CD4-positive, alpha-beta memory T cell (primary cell): ENCODE measurements around the gene SMARCE1. TPM values are rescaled to one million over a fixed set of nuclear protein-coding genes. Genes with fewer than 3 reads are reported as not detected.

Source experiments
- CTCF ChIA-PET: fragments of 350-600 bp; sonication (Branson Sonifier 250); formaldehyde crosslinking; loops from one replicate; lab custom pipeline; 2021; ENCODE audit warnings: inconsistent platforms; ENCODE audit not compliant: partially characterized antibody; lab: Charles Lee
- POLR2A ChIA-PET: fragments of 350-600 bp; sonication (Branson Sonifier 250); formaldehyde crosslinking; loops from one replicate; lab custom pipeline; 2021; ENCODE audit not compliant: partially characterized antibody; lab: Charles Lee
- DNase-seq, 5 donors: peaks; one replicate each; pipeline versions ENCODE4 v3.0.0 to v3.0.0-alpha.2; 2020 to 2022; ENCODE audit warnings: mixed read lengths in 1 of 5
- H3K27ac ChIP-seq: one replicate; pipeline ENCODE4 v1.7.0; 2013; ENCODE audit warnings: low read depth, low read length
- H3K27me3 ChIP-seq: 2 replicates; pipeline ENCODE4 v1.7.0; 2013; ENCODE audit warnings: mild to moderate bottlenecking, low read length, moderate library complexity; ENCODE audit not compliant: insufficient read depth
- H3K36me3 ChIP-seq: 2 replicates; pipeline ENCODE4 v1.7.0; 2013; ENCODE audit warnings: mild to moderate bottlenecking, low read length, moderate library complexity; ENCODE audit not compliant: insufficient read depth
- H3K4me1 ChIP-seq: 2 replicates; pipeline ENCODE4 v1.7.0; 2013; ENCODE audit warnings: mild to moderate bottlenecking, low read length, moderate library complexity; ENCODE audit not compliant: insufficient read depth
- H3K4me3 ChIP-seq, 2 donors: one replicate each; pipeline ENCODE4 v1.7.0; 2013; ENCODE audit warnings: low read length in 2 of 2, mild to moderate bottlenecking in 1 of 2
- H3K9me3 ChIP-seq, 2 donors: one replicate each; pipeline ENCODE4 v1.7.0; 2013; ENCODE audit warnings: low read length in 2 of 2, control low read depth in 1 of 2; ENCODE audit not compliant: control insufficient read depth in 1 of 2
- H3K27ac Mint-ChIP-seq, 7 donors: one replicate each; pipeline ENCODE4 v1.8.0; 2020 to 2021; ENCODE audit warnings: mixed read lengths in 7 of 7, mild to moderate bottlenecking in 6 of 7, inconsistent platforms in 3 of 7, moderate library complexity in 3 of 7
- H3K27me3 Mint-ChIP-seq, 2 donors: one replicate each; pipeline ENCODE4 v1.8.0; 2020 to 2021; ENCODE audit warnings: mixed read lengths in 2 of 2
- H3K36me3 Mint-ChIP-seq, 2 donors: one replicate each; pipeline ENCODE4 v1.8.0; 2020 to 2021; ENCODE audit warnings: mixed read lengths in 2 of 2, inconsistent platforms in 1 of 2, mild to moderate bottlenecking in 1 of 2
- H3K4me1 Mint-ChIP-seq, 4 donors: one replicate each; pipeline ENCODE4 v1.8.0; 2020 to 2021; ENCODE audit warnings: mixed read lengths in 4 of 4, mild to moderate bottlenecking in 1 of 4
- H3K4me3 Mint-ChIP-seq, 8 donors: one replicate each; pipeline ENCODE4 v1.8.0; 2020 to 2021; ENCODE audit warnings: mixed read lengths in 8 of 8, mild to moderate bottlenecking in 7 of 8, moderate library complexity in 6 of 8, inconsistent platforms in 3 of 8
- H3K9me3 Mint-ChIP-seq, 8 donors: one replicate each; pipeline ENCODE4 v1.8.0; 2020 to 2021; ENCODE audit warnings: mixed read lengths in 8 of 8, mild to moderate bottlenecking in 5 of 8, inconsistent platforms in 3 of 8, moderate library complexity in 1 of 8
- intact Hi-C: fragments of 100-400 bp; cut with micrococcal nuclease; formaldehyde crosslinking; loops from one replicate; pipeline ENCODE4 v1.15.1; 2023
- polyA plus RNA-seq, 2 donors: library from polyadenylated mRNA; unstranded; fragments of 300-500 nt; fragmentation: Illumina TruSeq; gene quantifications; one replicate each; pipeline ENCODE4 v1.2.3, GENCODE V29; 2021
- total RNA-seq, 2 experiments: library from RNA; stranded (reverse); gene quantifications; one replicate each; pipeline ENCODE4 v1.2.3, GENCODE V29; 2021

SMARCE1 gene
- total and polyA plus RNA-seq, 4 experiments from 2014 or later: 87.6 to 197 (median 119) TPM

DNA sequence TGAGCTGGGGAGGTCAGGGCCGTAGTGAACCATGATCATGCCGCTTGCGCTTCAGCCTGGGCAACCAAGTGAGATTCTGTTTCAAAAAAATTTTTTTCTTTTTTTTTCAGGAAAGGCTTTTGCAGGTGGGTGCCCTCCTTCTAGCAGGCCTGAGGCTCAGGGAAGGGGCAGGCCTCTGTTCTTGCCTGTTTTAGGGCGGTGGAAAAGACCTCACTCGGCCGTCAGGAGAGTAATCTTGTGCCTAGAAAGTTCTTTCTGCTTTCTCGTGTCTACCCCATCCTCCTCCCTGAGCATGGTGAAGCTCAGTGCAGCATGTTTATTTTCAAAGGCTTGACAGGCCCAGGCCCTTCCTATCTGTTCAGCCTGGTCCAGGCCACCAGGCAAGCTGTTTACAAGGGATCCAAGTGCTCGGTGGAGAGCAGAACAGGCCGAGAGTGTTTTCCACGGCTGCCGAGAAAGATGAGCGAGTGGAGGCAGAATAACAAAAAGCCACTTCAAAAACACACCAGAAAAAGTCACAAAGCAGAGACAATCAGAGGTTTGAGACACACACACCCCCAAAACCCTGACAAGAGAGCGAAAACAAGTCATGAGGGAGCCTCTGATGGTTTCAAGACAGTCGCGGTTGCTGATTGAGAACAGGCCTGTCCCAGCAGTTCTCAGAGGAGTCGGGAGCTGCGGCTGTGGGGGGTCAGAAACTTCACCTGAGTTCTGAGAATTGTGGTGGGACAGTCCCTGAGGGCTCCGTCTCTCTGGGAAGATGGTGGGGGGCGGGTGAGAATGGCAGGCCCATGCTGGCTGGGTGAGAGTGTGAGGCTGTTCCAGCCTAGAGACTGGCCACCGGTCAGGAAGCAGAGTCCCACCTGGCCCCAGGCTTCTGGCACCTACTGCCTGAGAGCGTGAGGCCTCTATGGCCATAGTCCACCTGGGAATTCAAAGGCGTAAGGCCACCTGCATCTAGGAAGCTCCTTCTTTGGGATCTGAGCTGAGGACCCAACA is 44.9 kb downstream of the SMARCE1 start:
- Histone ChIP-seq H3K4me3 (peak overlapping the region; percentile 3 to 8), H3K4me1 (peaks cover 100% of the 10 kb centered on the region), H3K36me3 (no peaks in the 10 kb centered on the region), H3K27ac (peak overlapping the region; percentile 97), H3K27me3 (no peaks in the 10 kb centered on the region), H3K9me3 (no peaks in the 10 kb centered on the region)
- peak overlapping the region; percentile 94 to 100 (median 99) for H3K27ac Mint-ChIP-seq
- intact Hi-C loops: loop anchor here (1.0 to 2.0 kb wide), 2 partner anchors 20 to 38 kb away; partner anchors contain the start of gene CCR7
- no peaks in the 10 kb centered on the region for H3K27me3 Mint-ChIP-seq
- H3K9me3 Mint-ChIP-seq: no peaks in the 10 kb centered on the region
- H3K4me3 Mint-ChIP-seq: peak overlapping the region; percentile 60 to 85 (median 80)
- POLR2A ChIA-PET: interaction anchor here (0.6 to 22.3 kb wide), 13 partner anchors 10 to 1106 kb away, joined by 3 to 1226 read pairs (median 12); partner anchors contain the start of genes CCR7 and SMARCE1
- H3K36me3 Mint-ChIP-seq: peaks cover 0 to 1% of the 10 kb centered on the region in 2 donors
- peaks cover 70 to 100% (median 90%) of the 10 kb centered on the region in 4 donors for H3K4me1 Mint-ChIP-seq
- CTCF ChIA-PET: interaction anchor here (1.0 to 6.8 kb wide), 10 partner anchors 9 to 69 kb away, joined by 3 to 61 read pairs (median 6); partner anchors contain the start of gene CCR7
- DNase-seq: peak; percentile 67 to 80 (median 76)

DNA sequence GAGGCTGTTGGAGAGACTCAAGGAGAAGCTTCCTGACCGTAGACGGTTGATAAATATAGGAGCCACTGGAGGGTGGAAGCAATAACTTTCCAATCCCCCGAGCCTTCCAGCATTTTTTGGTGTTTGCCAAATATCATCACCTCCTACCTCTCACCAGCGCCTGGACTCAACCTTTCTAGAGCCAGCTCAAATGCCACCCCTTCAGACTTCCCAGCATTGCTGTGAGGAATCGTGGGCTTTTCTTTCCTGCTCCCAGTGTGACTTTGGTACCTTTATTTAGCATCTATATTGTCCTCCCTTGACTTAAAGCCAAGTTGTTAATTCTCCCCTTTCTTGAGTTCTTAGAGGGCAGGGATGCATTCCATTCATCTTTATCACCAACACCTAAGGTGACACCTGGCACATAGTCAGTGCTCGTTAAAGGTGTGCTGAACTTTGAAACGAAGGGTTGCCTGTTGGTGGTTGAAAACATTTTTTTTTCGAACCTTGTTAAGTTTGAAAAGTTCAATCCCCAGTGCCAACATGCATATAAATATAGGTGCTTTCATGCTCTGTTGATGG is 47.1 kb downstream of the SMARCE1 start:
- H3K27ac ChIP-seq: peak overlapping the region; percentile 92
- no peaks in the 10 kb centered on the region for H3K27me3 ChIP-seq
- ChIA-PET POLR2A (interaction anchor here (1.0 to 1.3 kb wide), 5 partner anchors 18 to 40 kb away, joined by 5 to 9 read pairs (median 6); partner anchors contain the start of gene CCR7), CTCF (interaction anchor here (1.0 kb wide), 1 partner anchor 40 kb away, joined by 5 read pairs; no protein-coding TSS in a partner anchor)
- peak overlapping the region in 3 of 8 donors; percentile 23 to 89 (median 33) for H3K4me3 Mint-ChIP-seq
- H3K27ac Mint-ChIP-seq: peak overlapping the region; percentile 94 to 100 (median 99)
- no peaks in the 10 kb centered on the region for H3K36me3 ChIP-seq
- intact Hi-C loops: no loop called here
- H3K9me3 ChIP-seq: no peaks in the 10 kb centered on the region
- H3K4me1 Mint-ChIP-seq: peaks cover 71 to 100% (median 90%) of the 10 kb centered on the region in 4 donors
- DNase-seq: no peak
- H3K9me3 Mint-ChIP-seq: no peaks in the 10 kb centered on the region
- peaks cover 100% of the 10 kb centered on the region for H3K4me1 ChIP-seq
- H3K27me3 Mint-ChIP-seq: no peaks in the 10 kb centered on the region
- H3K4me3 ChIP-seq: no peak overlapping the region
- peaks cover 0 to 1% of the 10 kb centered on the region in 2 donors for H3K36me3 Mint-ChIP-seq

GRCh38 chr17:40599468-40599763 is 48.2 kb downstream of the SMARCE1 start:
- CTCF ChIA-PET: interaction anchor here (1.0 to 2.2 kb wide), 2 partner anchors 16 to 39 kb away, joined by 5 to 10 read pairs; no protein-coding TSS in a partner anchor
- no peaks in the 10 kb centered on the region for H3K27me3 ChIP-seq
- POLR2A ChIA-PET: interaction anchor here (1.0 to 4.3 kb wide), 9 partner anchors 9 to 59 kb away, joined by 3 to 86 read pairs (median 11); partner anchors contain the start of gene CCR7
- Mint-ChIP-seq H3K27me3 (no peaks in the 10 kb centered on the region), H3K4me3 (peak overlapping the region in 6 of 8 donors; percentile 75 to 89 (median 85)), H3K36me3 (peaks cover 0 to 1% of the 10 kb centered on the region in 2 donors), H3K9me3 (no peaks in the 10 kb centered on the region), H3K4me1 (peaks cover 67 to 99% (median 84%) of the 10 kb centered on the region in 4 donors), H3K27ac (peak overlapping the region; percentile 94 to 100 (median 99))
- H3K27ac ChIP-seq: peak overlapping the region; percentile 92
- H3K36me3 ChIP-seq: no peaks in the 10 kb centered on the region
- no peaks in the 10 kb centered on the region for H3K9me3 ChIP-seq
- H3K4me3 ChIP-seq: no peak overlapping the region
- intact Hi-C loops: loop anchor here (2.0 kb wide), 1 partner anchor 13 kb away; no protein-coding TSS in a partner anchor
- DNase-seq: no peak
- H3K4me1 ChIP-seq: peaks cover 93% of the 10 kb centered on the region

- peak; percentile 72 to 92 (median 77) for DNase-seq
- no peaks in the 10 kb centered on the region for H3K27me3 Mint-ChIP-seq
- ChIA-PET POLR2A (interaction anchor here (0.8 to 4.3 kb wide), 10 partner anchors 8 to 65 kb away, joined by 3 to 86 read pairs (median 12); partner anchors contain the start of gene CCR7), CTCF (interaction anchor here (1.2 to 2.2 kb wide), 4 partner anchors 16 to 34 kb away, joined by 4 to 10 read pairs (median 6); partner anchors contain the start of gene CCR7)
- H3K4me3 Mint-ChIP-seq: peak overlapping the region; percentile 67 to 89 (median 84)
- H3K36me3 Mint-ChIP-seq: peaks cover 0 to 1% of the 10 kb centered on the region in 2 donors
- no peaks in the 10 kb centered on the region for H3K9me3 Mint-ChIP-seq
- intact Hi-C loops: loop anchor here (1.0 to 2.0 kb wide), 2 partner anchors 8 to 14 kb away; no protein-coding TSS in a partner anchor
- Histone ChIP-seq H3K36me3 (no peaks in the 10 kb centered on the region), H3K4me1 (peaks cover 87% of the 10 kb centered on the region), H3K9me3 (no peaks in the 10 kb centered on the region), H3K4me3 (no peak overlapping the region), H3K27me3 (no peaks in the 10 kb centered on the region), H3K27ac (peak overlapping the region; percentile 92)
- peak overlapping the region; percentile 94 to 100 (median 99) for H3K27ac Mint-ChIP-seq
- H3K4me1 Mint-ChIP-seq: peaks cover 63 to 95% (median 78%) of the 10 kb centered on the region in 4 donors
Measured at GRCh38 chr17:40598619-40599467, 48.8 kb downstream of the SMARCE1 start.

GRCh38 chr17:40598301-40598618 is 49.4 kb downstream of the SMARCE1 start:
- H3K27me3 Mint-ChIP-seq: no peaks in the 10 kb centered on the region
- peaks cover 0 to 1% of the 10 kb centered on the region in 2 donors for H3K36me3 Mint-ChIP-seq
- intact Hi-C loops: loop anchor here (1.0 to 2.0 kb wide), 2 partner anchors 9 to 15 kb away; no protein-coding TSS in a partner anchor
- Histone ChIP-seq H3K9me3 (no peaks in the 10 kb centered on the region), H3K4me1 (peaks cover 82% of the 10 kb centered on the region), H3K4me3 (no peak overlapping the region), H3K27me3 (no peaks in the 10 kb centered on the region), H3K36me3 (no peaks in the 10 kb centered on the region), H3K27ac (peak overlapping the region; percentile 92)
- no peaks in the 10 kb centered on the region for H3K9me3 Mint-ChIP-seq
- ChIA-PET CTCF (interaction anchor here (0.9 to 2.2 kb wide), 10 partner anchors 9 to 64 kb away, joined by 3 to 10 read pairs (median 5); partner anchors contain the start of gene CCR7), POLR2A (interaction anchor here (0.6 to 4.3 kb wide), 18 partner anchors 8 to 454 kb away, joined by 3 to 86 read pairs (median 6); partner anchors contain the start of gene CCR7)
- no peak for DNase-seq
- H3K4me1 Mint-ChIP-seq: peaks cover 60 to 89% (median 75%) of the 10 kb centered on the region in 4 donors
- peak overlapping the region; percentile 94 to 100 (median 99) for H3K27ac Mint-ChIP-seq
- H3K4me3 Mint-ChIP-seq: peak overlapping the region; percentile 67 to 89 (median 84)
